Lower leg skin (tissue), 4 donors: Measurements from ENCODE around the gene ARHGEF2. TPM values are rescaled to one million over a fixed set of nuclear protein-coding genes. Genes with fewer than 3 reads are reported as not detected.

Experiments
- DNase-seq, 2 donors: peaks; one replicate each; pipeline ENCODE4 v3.0.0-alpha.2; 2019; ENCODE audit warnings: low spot score in 2 of 2
- H3K4me3 ChIP-seq: fragments of 200-600 bp; sonication (generic); 2 replicates; pipeline ENCODE4 v1.5.1; 2017; ENCODE audit warnings: mild to moderate bottlenecking, low read depth; ENCODE audit not compliant: poor library complexity, severe bottlenecking
- POLR2A ChIP-seq, 2 donors: fragments of 450-650 bp; IDR thresholded peaks; one replicate each; pipeline ENCODE4 v1.6.1; 2016 to 2017; ENCODE audit warnings: antibody characterized with exemption in 2 of 2, mild to moderate bottlenecking in 1 of 2, moderate library complexity in 1 of 2
- WGBS, 2 donors: methylation state at CpG; one replicate each; pipeline ENCODE4 v1.1.5; 2018; 5-methylcytosine and 5-hydroxymethylcytosine counted together
- intact Hi-C: fragments of 100-400 bp; cut with DNase I; formaldehyde crosslinking; loops from one replicate; pipeline ENCODE4 v1.15.0; 2023; ENCODE audit warnings: low total_unique reads
- total RNA-seq, 4 donors: library from RNA; depleted of rRNA; stranded (reverse); fragments of >200 nt; gene quantifications; one replicate each; pipeline ENCODE4 v1.1.0, GENCODE V29; 2016
- TF ChIP-seq, protein P1 (sequence below), 3 donors: fragments of 450-650 bp; IDR thresholded peaks; one replicate each; pipeline ENCODE4 v1.5.1; 2016; ENCODE audit warnings: antibody characterized with exemption in 3 of 3, mild to moderate bottlenecking in 3 of 3, moderate library complexity in 2 of 3

ARHGEF2 gene
- total RNA-seq, result 10 to 100 TPM; 18.7 to 35.5 (median 28.3) TPM

DNA sequence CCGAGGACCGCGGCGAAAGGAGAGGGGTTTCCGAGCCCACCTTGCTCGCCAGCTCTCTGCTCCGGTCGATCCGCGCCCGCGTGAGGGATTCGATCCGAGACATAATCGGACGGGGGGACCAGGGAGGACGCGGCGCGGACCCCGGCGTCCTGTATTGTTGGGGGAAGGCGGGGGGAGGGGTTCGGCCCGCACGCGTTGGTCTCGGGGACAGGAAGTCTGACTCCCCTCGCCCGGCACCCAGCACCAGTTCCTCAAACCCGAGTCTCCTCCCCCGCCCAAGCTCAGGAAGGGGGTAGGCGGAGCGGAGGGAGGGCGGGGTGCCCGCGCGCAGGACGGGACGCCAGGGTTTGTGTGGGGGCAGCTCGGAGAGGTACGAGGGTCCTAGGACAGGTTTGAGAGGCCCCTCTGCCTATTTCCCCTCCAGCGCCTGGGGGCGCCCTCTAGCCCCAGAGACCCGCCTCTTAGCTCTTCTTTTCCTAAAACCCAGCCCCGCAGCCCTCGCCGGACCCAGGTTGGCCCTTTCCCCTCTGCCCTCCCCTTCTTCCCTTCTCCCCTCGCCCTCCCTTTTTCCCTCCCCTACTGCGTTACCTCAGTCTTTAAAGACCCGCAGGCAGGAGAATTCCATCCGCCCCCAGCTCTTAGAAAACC, at the start of gene ARHGEF2:
ARHGEF2 (minus strand) TSS at position 223 of the 648 bp plus-strand sequence; CDS start at position 103, 120 bp downstream.
- intact Hi-C loops, result no loop called here
- H3K4me3 ChIP-seq, result peak within 1 kb of the TSS; percentile 72
- TF ChIP-seq POLR2A (IDR thresholded peaks at IDR 0.05), result no peak
- TF ChIP-seq, protein P1, sequence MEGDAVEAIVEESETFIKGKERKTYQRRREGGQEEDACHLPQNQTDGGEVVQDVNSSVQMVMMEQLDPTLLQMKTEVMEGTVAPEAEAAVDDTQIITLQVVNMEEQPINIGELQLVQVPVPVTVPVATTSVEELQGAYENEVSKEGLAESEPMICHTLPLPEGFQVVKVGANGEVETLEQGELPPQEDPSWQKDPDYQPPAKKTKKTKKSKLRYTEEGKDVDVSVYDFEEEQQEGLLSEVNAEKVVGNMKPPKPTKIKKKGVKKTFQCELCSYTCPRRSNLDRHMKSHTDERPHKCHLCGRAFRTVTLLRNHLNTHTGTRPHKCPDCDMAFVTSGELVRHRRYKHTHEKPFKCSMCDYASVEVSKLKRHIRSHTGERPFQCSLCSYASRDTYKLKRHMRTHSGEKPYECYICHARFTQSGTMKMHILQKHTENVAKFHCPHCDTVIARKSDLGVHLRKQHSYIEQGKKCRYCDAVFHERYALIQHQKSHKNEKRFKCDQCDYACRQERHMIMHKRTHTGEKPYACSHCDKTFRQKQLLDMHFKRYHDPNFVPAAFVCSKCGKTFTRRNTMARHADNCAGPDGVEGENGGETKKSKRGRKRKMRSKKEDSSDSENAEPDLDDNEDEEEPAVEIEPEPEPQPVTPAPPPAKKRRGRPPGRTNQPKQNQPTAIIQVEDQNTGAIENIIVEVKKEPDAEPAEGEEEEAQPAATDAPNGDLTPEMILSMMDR (IDR thresholded peaks at IDR 0.05), result no peak
- peak; percentile 79 to 97 for DNase-seq
- 1% methylated on average over 34 to 39 of the region's 52 CpGs for WGBS, 2 donors

DNA sequence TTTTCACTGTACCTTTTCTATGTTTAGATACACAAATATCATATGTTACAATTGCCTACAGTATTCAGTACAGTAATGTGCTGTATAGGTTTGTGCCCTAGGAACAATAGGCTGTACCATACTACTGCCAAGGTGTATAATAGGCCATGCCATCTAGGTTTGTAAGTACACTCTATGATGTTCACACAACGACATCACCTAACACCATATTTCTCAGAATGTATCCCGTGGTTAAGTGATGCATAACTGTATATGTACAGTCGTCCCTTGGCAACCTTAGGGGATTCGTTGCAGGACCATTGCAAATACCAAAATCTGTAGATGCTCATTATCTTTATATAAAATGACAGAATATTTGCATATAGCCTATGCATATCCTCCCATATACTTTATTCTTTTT, 48.2 kb upstream of the ARHGEF2 start:
- no peak overlapping the region for H3K4me3 ChIP-seq
- DNase-seq, result no peak
- WGBS, 2 donors, result 87 to 96% methylated on average over 4 of the region's 4 CpGs
- TF ChIP-seq POLR2A (IDR thresholded peaks at IDR 0.05), result no peak
- TF ChIP-seq, protein P1 (IDR thresholded peaks at IDR 0.05), result no peak
- intact Hi-C loops, result no loop called here

DNA sequence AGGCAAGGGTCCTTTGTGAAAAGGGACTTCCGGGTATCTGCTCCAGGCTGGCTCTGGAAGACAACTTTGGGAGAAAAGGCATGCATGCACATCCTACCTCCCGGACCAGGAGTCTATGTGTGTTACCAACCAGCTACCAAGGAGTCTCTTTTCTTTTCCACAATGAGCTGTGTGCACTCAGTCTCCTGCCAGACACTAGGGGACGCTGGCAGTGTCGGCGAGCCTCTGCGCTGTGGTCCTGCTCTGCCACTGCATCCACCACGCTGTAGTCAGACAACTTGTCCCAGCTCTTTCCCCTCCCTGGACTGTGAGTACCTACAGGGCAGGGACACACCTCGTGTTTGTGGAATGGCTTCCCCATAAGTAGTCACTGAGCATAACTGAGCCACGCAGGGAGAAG, 47.5 kb upstream of the ARHGEF2 start:
- intact Hi-C loops, result no loop called here
- WGBS, 2 donors, result 20 to 22% methylated on average over 9 of the region's 9 CpGs

DNA sequence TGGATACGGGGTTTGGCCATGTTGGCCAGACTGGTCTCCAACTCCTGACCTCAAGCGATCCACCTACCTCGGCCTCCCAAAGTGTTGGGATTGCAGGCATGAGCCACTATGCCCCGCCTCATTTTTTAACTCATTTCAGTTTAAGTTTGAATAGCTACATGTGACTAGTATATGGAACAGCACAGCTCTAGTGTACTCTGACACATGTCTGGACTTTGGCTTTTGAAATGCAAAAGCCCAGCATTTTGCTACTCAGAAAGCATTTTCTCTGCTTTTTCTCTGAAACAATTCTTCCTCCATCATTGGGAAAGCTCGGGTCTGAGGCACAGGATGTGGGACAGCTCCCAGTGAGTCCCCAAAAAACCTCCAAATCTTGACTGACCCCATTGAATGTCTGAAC, 46.5 kb upstream of the ARHGEF2 start:
- no peak for DNase-seq
- intact Hi-C loops, result no loop called here
- no peak overlapping the region for H3K4me3 ChIP-seq
- 83 to 84% methylated on average over 5 of the region's 5 CpGs for WGBS, 2 donors
- no peak for TF ChIP-seq POLR2A (IDR thresholded peaks at IDR 0.05)
- TF ChIP-seq, protein P1 (IDR thresholded peaks at IDR 0.05), result no peak

More for the DNA sequence above, 47.5 kb upstream of the ARHGEF2 start:
- TF ChIP-seq, protein P1 (IDR thresholded peaks at IDR 0.05), result no peak
- TF ChIP-seq POLR2A (IDR thresholded peaks at IDR 0.05), result no peak
- no peak overlapping the region for H3K4me3 ChIP-seq
- DNase-seq, result no peak

DNA sequence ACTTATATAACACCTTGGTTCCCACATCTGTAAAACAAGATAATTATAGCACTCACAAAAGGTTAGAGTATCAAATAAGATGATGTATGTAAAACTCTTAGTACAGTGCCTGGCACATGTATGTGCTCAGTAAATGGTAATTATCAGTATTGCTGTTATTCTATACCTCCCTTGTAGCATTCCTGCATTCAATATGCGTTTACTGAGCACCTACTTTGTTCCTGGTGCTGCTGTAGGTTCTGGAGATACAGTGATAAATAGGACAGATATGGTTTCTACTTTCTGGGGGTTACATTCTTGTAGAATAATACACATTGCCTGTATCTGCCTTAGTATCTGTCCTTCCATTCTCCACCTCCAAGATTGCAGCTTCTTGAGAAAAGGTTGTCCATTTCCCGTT, 43.6 kb upstream of the ARHGEF2 start:
- DNase-seq, result no peak
- no peak overlapping the region for H3K4me3 ChIP-seq
- intact Hi-C loops, result no loop called here
- TF ChIP-seq, protein P1 (IDR thresholded peaks at IDR 0.05), result no peak
- no peak for TF ChIP-seq POLR2A (IDR thresholded peaks at IDR 0.05)
- 73 to 75% methylated on average over 2 of the region's 2 CpGs for WGBS, 2 donors

DNA sequence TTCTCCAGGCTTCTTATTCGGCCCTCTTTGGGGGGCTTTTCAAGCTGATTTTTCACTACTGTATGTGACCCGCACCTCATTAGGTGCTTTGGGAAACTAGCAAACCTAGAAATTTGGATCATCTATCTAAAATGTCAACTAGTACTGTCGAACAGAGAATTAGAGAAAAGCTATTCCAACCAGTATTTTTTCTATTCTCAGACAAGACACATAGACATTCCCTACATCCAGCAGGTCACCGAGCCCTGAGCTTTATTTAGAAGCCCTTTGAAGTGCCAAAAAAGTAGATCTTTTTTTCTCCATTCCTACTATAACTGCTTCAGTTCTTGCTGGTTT, 42.7 kb upstream of the ARHGEF2 start:
- WGBS, 2 donors, result 1 to 3% methylated on average over 4 of the region's 4 CpGs
- peak overlapping the region; percentile 34 for H3K4me3 ChIP-seq
- DNase-seq, result no peak
- intact Hi-C loops, result no loop called here
- TF ChIP-seq POLR2A (IDR thresholded peaks at IDR 0.05), result no peak
- TF ChIP-seq, protein P1 (IDR thresholded peaks at IDR 0.05), result no peak
